CD4-positive, alpha-beta T cell treated with Interleukin-1 beta for 1 hour (primary cell): ENCODE results near the gene DRAP1.

Experiments used
- DNase-seq, 2 donors: peaks; one replicate each; pipeline ENCODE4 v3.0.0-alpha.2; 2020 to 2022

DRAP1 gene

GRCh38 chr11:65965986-65966762 lies 46.9 kb downstream of the DRAP1 start:
- DNase-seq, result no peak

- no peak for DNase-seq
Measured at GRCh38 chr11:65967329-65967934, 48.2 kb downstream of the DRAP1 start.

DNA sequence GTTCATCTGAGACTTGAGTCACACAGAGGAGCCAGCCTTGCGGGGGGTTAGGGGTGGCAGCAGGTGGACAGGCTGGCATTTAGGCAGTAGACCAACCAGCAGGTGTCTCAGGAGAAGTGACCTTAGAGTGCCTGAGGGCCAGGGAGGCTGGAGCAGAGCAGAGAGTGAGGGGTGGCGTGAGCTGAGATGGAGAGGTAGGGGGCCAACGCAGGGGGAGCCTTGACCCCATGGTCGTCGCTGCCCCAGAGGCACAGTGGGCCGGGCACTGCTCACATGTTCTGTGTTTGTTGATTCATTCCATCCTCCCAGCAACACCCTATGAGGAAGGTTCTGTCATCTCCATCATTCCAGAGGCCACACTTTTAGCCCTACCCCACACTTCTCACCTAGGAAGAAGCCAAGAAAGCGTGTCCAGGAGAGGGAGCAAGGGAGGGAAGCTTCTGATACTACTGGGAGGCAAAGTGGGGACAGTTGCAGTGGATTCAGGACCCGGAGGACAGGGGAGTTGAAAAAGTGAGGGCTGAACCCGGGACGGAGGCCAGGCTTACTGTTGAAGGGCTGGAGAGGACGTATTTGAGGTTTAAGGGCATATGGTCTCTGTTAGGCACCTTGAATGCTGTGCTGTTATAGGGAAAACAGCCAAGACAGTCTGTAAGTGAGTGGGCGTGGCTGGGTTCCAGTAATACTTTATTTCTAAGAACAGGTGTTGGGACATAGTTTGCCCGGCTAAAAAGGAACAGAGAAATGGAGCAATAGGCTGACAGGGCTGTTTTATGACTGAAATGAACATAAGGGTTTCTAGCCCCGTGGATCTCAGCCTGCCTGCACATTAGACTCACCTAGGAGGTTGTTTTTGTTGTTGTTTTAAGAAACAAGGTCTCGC lies 49.6 kb downstream of the DRAP1 start:
- no peak for DNase-seq
